ENCODE results near the gene MARCHF7.

DNA sequence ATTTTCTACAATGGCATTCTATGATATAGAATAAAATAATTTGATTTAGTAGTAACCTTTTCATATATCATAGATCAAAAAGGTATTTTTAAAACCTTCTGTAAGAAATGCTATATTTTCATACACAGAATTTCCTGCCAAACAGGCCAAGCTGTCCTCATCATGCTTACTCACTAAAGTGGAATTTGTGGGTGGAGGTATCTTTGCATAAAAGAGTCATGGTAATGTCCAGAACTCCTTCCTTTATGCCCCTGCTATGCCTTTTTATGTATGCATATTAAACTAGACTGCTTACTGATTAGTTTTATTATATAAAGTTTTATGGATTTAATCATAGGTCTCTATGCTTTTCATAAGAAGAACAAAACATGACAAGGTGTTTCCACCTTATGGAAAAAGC is 27.5 kb upstream of the MARCHF7 start:
- TF ChIP-seq, protein P1, sequence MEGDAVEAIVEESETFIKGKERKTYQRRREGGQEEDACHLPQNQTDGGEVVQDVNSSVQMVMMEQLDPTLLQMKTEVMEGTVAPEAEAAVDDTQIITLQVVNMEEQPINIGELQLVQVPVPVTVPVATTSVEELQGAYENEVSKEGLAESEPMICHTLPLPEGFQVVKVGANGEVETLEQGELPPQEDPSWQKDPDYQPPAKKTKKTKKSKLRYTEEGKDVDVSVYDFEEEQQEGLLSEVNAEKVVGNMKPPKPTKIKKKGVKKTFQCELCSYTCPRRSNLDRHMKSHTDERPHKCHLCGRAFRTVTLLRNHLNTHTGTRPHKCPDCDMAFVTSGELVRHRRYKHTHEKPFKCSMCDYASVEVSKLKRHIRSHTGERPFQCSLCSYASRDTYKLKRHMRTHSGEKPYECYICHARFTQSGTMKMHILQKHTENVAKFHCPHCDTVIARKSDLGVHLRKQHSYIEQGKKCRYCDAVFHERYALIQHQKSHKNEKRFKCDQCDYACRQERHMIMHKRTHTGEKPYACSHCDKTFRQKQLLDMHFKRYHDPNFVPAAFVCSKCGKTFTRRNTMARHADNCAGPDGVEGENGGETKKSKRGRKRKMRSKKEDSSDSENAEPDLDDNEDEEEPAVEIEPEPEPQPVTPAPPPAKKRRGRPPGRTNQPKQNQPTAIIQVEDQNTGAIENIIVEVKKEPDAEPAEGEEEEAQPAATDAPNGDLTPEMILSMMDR (IDR thresholded peaks at IDR 0.05; ENCODE audit: control extremely low read depth in 1 of 3, insufficient read depth in 1 of 3, low read depth in 1 of 3, low read length in 3 of 3), result no peak
- TF ChIP-seq POLR2AphosphoS5 (IDR thresholded peaks at IDR 0.05; ENCODE audit: low read depth, low read length) (no peak), TAF7 (optimal IDR thresholded peaks at IDR 0.05; ENCODE audit: borderline replicate concordance, low read depth, low read length) (no peak), POLR2A (IDR thresholded peaks at IDR 0.05; ENCODE audit: control extremely low read depth in 1 of 2, low read depth in 2 of 2, low read length in 2 of 2) (no peak), EZH2 (IDR thresholded peaks at IDR 0.05; ENCODE audit: low read depth, low read length, severe bottlenecking) (no peak), CBX8 (IDR thresholded peaks at IDR 0.05; ENCODE audit: borderline replicate concordance, low read depth, low read length) (no peak), ZNF274 (IDR thresholded peaks at IDR 0.05; ENCODE audit: borderline replicate concordance, extremely low read depth, low read length) (no peak), JUND (IDR thresholded peaks at IDR 0.05; ENCODE audit: low read length) (no peak), TAF1 (IDR thresholded peaks at IDR 0.05; ENCODE audit: low read depth, low read length) (no peak), CEBPB (IDR thresholded peaks at IDR 0.05; ENCODE audit: low read depth, low read length) (no peak), MAFK (IDR thresholded peaks at IDR 0.05; ENCODE audit: low read depth, low read length) (no peak), SIX5 (IDR thresholded peaks at IDR 0.05; ENCODE audit: low read depth, low read length) (no peak)

Measured in H1 (cell line).